Natural killer cell (primary cell): ENCODE results near the gene CTRB2. TPM values are rescaled to one million over a fixed set of nuclear protein-coding genes. Genes with fewer than 3 reads are reported as not detected.
"Not testable (repeated sequence)": the region's sequence is repeated elsewhere in the genome, so short reads cannot be mapped to it uniquely, and the experiment has no call there.

Experiments
- ATAC-seq, 3 donors: fragments of 150-1000 bp in 2 of 3; fragments of 200-7000 bp in 1 of 3; cut with Tn5 transposase; 1 replicate in 1 of 3; 2 replicates in 2 of 3; pipeline ENCODE4 v1.10.0; 2021; ENCODE audit warnings: mild to moderate bottlenecking in 2 of 3, moderate library complexity in 2 of 3
- DNase-seq, 2 donors: peaks; one replicate each; pipeline versions ENCODE4 v3.0.0 to v3.0.0-alpha.2; 2013 to 2021; ENCODE audit warnings: mixed read lengths in 1 of 2
- H3K27ac ChIP-seq: one replicate; pipeline ENCODE4 v1.5.1; 2013; ENCODE audit warnings: mild to moderate bottlenecking, low read length
- H3K27me3 ChIP-seq: one replicate; pipeline ENCODE4 v1.6.1; 2013; ENCODE audit warnings: low read length; ENCODE audit not compliant: control insufficient read depth, insufficient read depth
- H3K36me3 ChIP-seq: one replicate; pipeline ENCODE4 v1.6.1; 2013; ENCODE audit warnings: low read length; ENCODE audit not compliant: control insufficient read depth, insufficient read depth
- H3K4me1 ChIP-seq: one replicate; pipeline ENCODE4 v1.6.1; 2013; ENCODE audit warnings: low read length; ENCODE audit not compliant: control insufficient read depth, insufficient read depth
- H3K4me3 ChIP-seq: one replicate; pipeline ENCODE4 v1.5.1; 2013; ENCODE audit warnings: low read length
- H3K9me3 ChIP-seq: one replicate; pipeline ENCODE4 v1.6.1; 2013; ENCODE audit warnings: low read length; ENCODE audit not compliant: control insufficient read depth, insufficient read depth
- H3K27ac Mint-ChIP-seq, 2 donors: one replicate each; pipeline ENCODE4 v1.8.0; 2022; ENCODE audit warnings: mild to moderate bottlenecking in 2 of 2, mixed read lengths in 2 of 2, moderate library complexity in 1 of 2
- H3K27me3 Mint-ChIP-seq, 2 donors: one replicate each; pipeline ENCODE4 v1.8.0; 2022; ENCODE audit warnings: low read depth in 2 of 2, mixed read lengths in 2 of 2
- H3K36me3 Mint-ChIP-seq: one replicate; pipeline ENCODE4 v1.8.0; 2022; ENCODE audit warnings: mixed read lengths
- H3K4me1 Mint-ChIP-seq, 2 donors: one replicate each; pipeline ENCODE4 v1.8.0; 2022; ENCODE audit warnings: mixed read lengths in 2 of 2
- H3K4me3 Mint-ChIP-seq: one replicate; pipeline ENCODE4 v1.8.0; 2022; ENCODE audit warnings: mild to moderate bottlenecking, moderate library complexity, mixed read lengths
- H3K9me3 Mint-ChIP-seq, 2 donors: one replicate each; pipeline ENCODE4 v1.8.0; 2022; ENCODE audit warnings: mixed read lengths in 2 of 2
- CTCF ChIP-seq: fragments of 200-600 bp; IDR thresholded peaks from one replicate; pipeline ENCODE4 v1.8.0; 2022; ENCODE audit warnings: antibody characterized with exemption
- WGBS: methylation state at CpG from one replicate; pipeline ENCODE4 v1.1.7; 2013; ENCODE audit warnings: missing lambda C conversion rate; ENCODE audit not compliant: insufficient coverage; 5-methylcytosine and 5-hydroxymethylcytosine counted together
- intact Hi-C: fragments of 100-400 bp; cut with micrococcal nuclease; formaldehyde crosslinking; loops from one replicate; pipeline ENCODE4 v1.14.2; 2022
- total RNA-seq, 4 donors: library from RNA; stranded (reverse); fragments of 120-200 nt in 1 of 4; gene quantifications; one replicate each; pipeline versions ENCODE4 v1.2.3 to v1.2.4, GENCODE V29; 2013 to 2022

CTRB2 gene
- total RNA-seq, 3 donors from 2014 or later (not counting 1 experiment from before 2014, with no cell fraction given), result not detected

DNA sequence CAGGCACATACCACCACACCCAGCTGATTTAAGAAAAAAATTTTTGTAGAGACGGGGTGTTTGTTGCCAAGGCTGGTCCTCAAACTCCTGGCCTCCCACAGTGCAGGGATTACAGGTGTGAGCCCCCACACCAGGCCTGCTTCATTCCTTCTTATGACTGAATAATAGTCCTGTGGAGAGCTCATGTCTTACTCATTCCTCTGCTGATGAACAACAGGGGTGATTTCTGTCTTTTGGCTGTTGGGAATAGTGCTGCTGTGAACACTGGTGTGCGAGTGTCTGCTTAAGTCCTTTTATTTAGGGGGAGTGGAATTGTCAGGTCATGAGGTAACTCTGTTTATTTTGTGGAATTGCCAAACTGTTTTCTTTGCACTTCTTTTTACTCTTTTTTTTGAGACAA, 9.2 kb upstream of the CTRB2 start:
- H3K27me3 Mint-ChIP-seq, result no peaks in the 10 kb centered on the region
- ATAC-seq, result no peak
- 100% methylated on average over 2 of the region's 2 CpGs for WGBS

GRCh38 chr16:75211286-75211685, 4.3 kb upstream of the CTRB2 start:
- ATAC-seq, H3K36me3 Mint-ChIP-seq, H3K27me3 ChIP-seq, H3K4me3 Mint-ChIP-seq, H3K36me3 ChIP-seq, H3K4me1 ChIP-seq, H3K27ac ChIP-seq, H3K4me3 ChIP-seq, H3K27me3 Mint-ChIP-seq, H3K27ac Mint-ChIP-seq, H3K9me3 Mint-ChIP-seq, intact Hi-C loops, H3K9me3 ChIP-seq, H3K4me1 Mint-ChIP-seq, DNase-seq: not testable (repeated sequence)
- 84% methylated on average over 10 of the region's 10 CpGs for WGBS

More for the DNA sequence above, 9.2 kb upstream of the CTRB2 start:
- H3K27me3 ChIP-seq, result no peaks in the 10 kb centered on the region
- no peak overlapping the region for H3K4me3 Mint-ChIP-seq
- no peaks in the 10 kb centered on the region for H3K36me3 Mint-ChIP-seq
- H3K4me3 ChIP-seq, result no peak overlapping the region
- no peaks in the 10 kb centered on the region for H3K9me3 Mint-ChIP-seq
- H3K27ac ChIP-seq, result no peak overlapping the region
- H3K27ac Mint-ChIP-seq, result no peak overlapping the region
- no peak for DNase-seq
- TF ChIP-seq CTCF, result no peak
- H3K9me3 ChIP-seq, result no peaks in the 10 kb centered on the region
- intact Hi-C loops, result no loop called here
- no peaks in the 10 kb centered on the region for H3K36me3 ChIP-seq
- H3K4me1 ChIP-seq, result peaks cover 6% of the 10 kb centered on the region
- peaks cover 0 to 12% of the 10 kb centered on the region in 2 donors for H3K4me1 Mint-ChIP-seq

DNA sequence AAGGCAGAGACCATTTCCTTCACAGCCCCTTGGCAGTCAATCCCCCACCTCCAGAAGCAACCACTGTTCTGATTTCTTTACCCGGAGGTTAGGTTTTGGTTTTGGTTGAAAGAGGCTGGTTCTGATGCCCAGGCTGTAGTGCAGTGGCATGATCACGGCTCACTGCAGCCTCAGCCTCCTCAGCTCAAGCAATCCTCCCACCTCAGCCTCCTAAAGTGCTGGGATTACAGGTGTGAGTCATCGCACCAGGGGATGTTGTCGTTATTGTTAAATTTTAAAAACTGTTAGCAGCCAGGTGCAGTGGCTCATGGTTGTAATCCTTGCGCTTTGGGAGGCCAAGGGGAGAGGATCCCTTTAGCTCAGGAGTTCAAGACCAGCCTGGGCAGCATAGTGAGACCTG, 3.0 kb upstream of the CTRB2 start:
- Histone ChIP-seq H3K4me1 (no peaks in the 10 kb centered on the region), H3K4me3 (no peak overlapping the region), H3K27ac (no peak overlapping the region), H3K9me3 (no peaks in the 10 kb centered on the region), H3K27me3 (no peaks in the 10 kb centered on the region), H3K36me3 (no peaks in the 10 kb centered on the region)
- 93% methylated on average over 4 of the region's 5 CpGs for WGBS
- Mint-ChIP-seq H3K9me3 (no peaks in the 10 kb centered on the region), H3K27me3 (peaks cover 2 to 6% of the 10 kb centered on the region in 2 donors), H3K36me3 (no peaks in the 10 kb centered on the region), H3K4me3 (no peak overlapping the region), H3K27ac (no peak overlapping the region), H3K4me1 (no peaks in the 10 kb centered on the region)
- no peak for DNase-seq
- no peak for TF ChIP-seq CTCF
- ATAC-seq, result no peak
- intact Hi-C loops, result no loop called here

GRCh38 chr16:75209514-75209913, 2.6 kb upstream of the CTRB2 start:
- H3K9me3 ChIP-seq, H3K4me3 Mint-ChIP-seq, DNase-seq, H3K27ac Mint-ChIP-seq, H3K36me3 ChIP-seq, H3K36me3 Mint-ChIP-seq, H3K27ac ChIP-seq, H3K4me1 Mint-ChIP-seq, H3K27me3 Mint-ChIP-seq, ATAC-seq, intact Hi-C loops, H3K4me1 ChIP-seq, H3K27me3 ChIP-seq, H3K9me3 Mint-ChIP-seq, H3K4me3 ChIP-seq: not testable (repeated sequence)
- 66% methylated on average over 4 of the region's 7 CpGs for WGBS
